Measurements from ENCODE around the gene CEP68. TPM values are rescaled to one million over a fixed set of nuclear protein-coding genes. Genes with fewer than 3 reads are reported as not detected.
"Not testable (repeated sequence)": the region's sequence is repeated elsewhere in the genome, so short reads cannot be mapped to it uniquely, and the experiment has no call there.

The CEP68 gene
- total RNA-seq, 4 donors from 2014 or later: 21.4 to 48.0 (median 35.2) TPM

GRCh38 chr2:65129286-65129825, 73.1 kb downstream of the CEP68 start:
- no peaks in the 10 kb centered on the region for H3K36me3 ChIP-seq
- peaks cover 45 to 47% of the 10 kb centered on the region in 2 donors for H3K4me1 ChIP-seq
- H3K27me3 ChIP-seq: no peaks in the 10 kb centered on the region
- intact Hi-C loops (cut with DNase I; ENCODE audit: low total_unique reads) (no loop called here), in situ Hi-C loops (cut with MboI; ENCODE audit: low sequenced_read_pairs in 4 of 4) (loop anchor here in 3 of 4 donors (5.0 to 10.0 kb wide), 4 partner anchors 55 to 305 kb away; partner anchors contain the start of gene SPRED2 (in 1 of the 3))
- DNase-seq (peak; percentile 19 to 59), ATAC-seq (peak; percentile 35 to 45)
- peak overlapping the region; percentile 97 to 100 (median 98) for H3K27ac ChIP-seq
- H3K9me3 ChIP-seq: no peaks in the 10 kb centered on the region
- TF ChIP-seq CTCF (IDR thresholded peaks at IDR 0.05 in 4 of 5, conservative IDR thresholded peaks at IDR 0.05 in 1 of 5) (no peak), POLR2A (IDR thresholded peaks at IDR 0.05) (no peak)
- peak overlapping the region; percentile 80 to 100 (median 88) for H3K4me3 ChIP-seq

GRCh38 chr2:65129826-65130663, 73.8 kb downstream of the CEP68 start, which contains the start of gene RAB1A:
Gene RAB1A (minus strand): TSS chr2:65130106. CDS start chr2:65129915, 191 bp downstream.
- Histone ChIP-seq H3K27me3 (no peaks in the 10 kb centered on the region), H3K27ac (peak within 1 kb of the TSS; percentile 97 to 100 (median 98)), H3K36me3 (no peaks in the 10 kb centered on the region), H3K4me1 (peaks cover 38 to 40% of the 10 kb centered on the region in 2 donors), H3K9me3 (no peaks in the 10 kb centered on the region), H3K4me3 (peak within 1 kb of the TSS; percentile 80 to 100 (median 88))
- TF ChIP-seq CTCF (IDR thresholded peaks at IDR 0.05 in 4 of 5, conservative IDR thresholded peaks at IDR 0.05 in 1 of 5) (peak in 3 of 5 experiments; percentile 49 to 68 (median 63)), POLR2A (IDR thresholded peaks at IDR 0.05) (peak; percentile 95 to 96)
- intact Hi-C loops (cut with DNase I; ENCODE audit: low total_unique reads): loop anchor here (1.0 to 5.0 kb wide), 6 partner anchors 57 to 478 kb away; partner anchors contain the start of genes ACTR2, CEP68 and SLC1A4
- peak; percentile 100 for DNase-seq
- in situ Hi-C loops (cut with MboI; ENCODE audit: low sequenced_read_pairs in 4 of 4): loop anchor here in 3 of 4 donors (5.0 to 10.0 kb wide), 4 partner anchors 55 to 305 kb away; partner anchors contain the start of gene SPRED2 (in 1 of the 3)
- ATAC-seq: peak; percentile 83 to 86

- ATAC-seq: peak; percentile 40 to 49
- Histone ChIP-seq H3K27me3 (no peaks in the 10 kb centered on the region), H3K27ac (peak overlapping the region; percentile 97 to 100 (median 98)), H3K4me1 (peaks cover 31 to 35% of the 10 kb centered on the region in 2 donors), H3K36me3 (no peaks in the 10 kb centered on the region), H3K9me3 (no peaks in the 10 kb centered on the region), H3K4me3 (peak overlapping the region; percentile 66 to 100 (median 84))
- DNase-seq: no peak
- in situ Hi-C loops (cut with MboI; ENCODE audit: low sequenced_read_pairs in 4 of 4): no loop called here
- TF ChIP-seq CTCF (IDR thresholded peaks at IDR 0.05 in 4 of 5, conservative IDR thresholded peaks at IDR 0.05 in 1 of 5): no peak
- TF ChIP-seq POLR2A (IDR thresholded peaks at IDR 0.05): no peak
- intact Hi-C loops (cut with DNase I; ENCODE audit: low total_unique reads): loop anchor here (1.0 to 5.0 kb wide), 7 partner anchors 57 to 478 kb away; partner anchors contain the start of genes ACTR2, CEP68 and SLC1A4
Observed at GRCh38 chr2:65130664-65131175, 74.5 kb downstream of the CEP68 start.

- intact Hi-C loops (cut with DNase I; ENCODE audit: low total_unique reads): loop anchor here (5.0 kb wide), 1 partner anchor 54 kb away; no protein-coding TSS in a partner anchor
- DNase-seq; H3K27ac ChIP-seq; ATAC-seq; in situ Hi-C loops (cut with MboI; ENCODE audit: low sequenced_read_pairs in 4 of 4); H3K36me3 ChIP-seq; H3K9me3 ChIP-seq; H3K4me3 ChIP-seq; H3K27me3 ChIP-seq: not testable (repeated sequence)
- peaks cover 10 to 13% of the 10 kb centered on the region in 2 donors for H3K4me1 ChIP-seq
Observed at GRCh38 chr2:65132930-65133329, 76.7 kb downstream of the CEP68 start.
